GM12872 (cell line): Measurements from ENCODE around the gene AGBL1.

Experiments
- TF ChIP-seq, protein P1 (sequence below): IDR thresholded peaks from 3 replicates; pipeline ENCODE4 v1.5.1; 2011; ENCODE audit warnings: low read depth, mild to moderate bottlenecking, low read length, moderate library complexity; ENCODE audit not compliant: insufficient read depth

Gene AGBL1

DNA sequence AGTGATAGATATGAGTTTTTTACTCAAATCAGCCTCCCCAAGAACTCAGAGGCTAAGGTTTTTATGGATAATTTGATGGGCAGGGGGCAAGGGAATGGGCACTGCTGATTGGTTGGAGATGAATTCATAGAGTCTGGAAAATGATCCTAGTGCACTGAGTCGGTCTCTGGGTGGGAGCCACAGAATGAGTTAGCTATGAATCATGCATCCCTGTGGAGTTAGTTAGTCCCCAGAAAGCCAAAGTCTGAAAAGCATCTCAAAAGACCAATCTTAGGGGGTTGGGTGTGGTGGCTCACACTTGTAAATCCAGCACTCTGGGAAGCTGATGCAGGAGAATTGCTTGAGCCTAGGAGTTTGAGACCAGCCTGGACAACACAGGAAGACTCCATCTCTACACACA, 516.1 kb downstream of the AGBL1 start:
- TF ChIP-seq, protein P1, sequence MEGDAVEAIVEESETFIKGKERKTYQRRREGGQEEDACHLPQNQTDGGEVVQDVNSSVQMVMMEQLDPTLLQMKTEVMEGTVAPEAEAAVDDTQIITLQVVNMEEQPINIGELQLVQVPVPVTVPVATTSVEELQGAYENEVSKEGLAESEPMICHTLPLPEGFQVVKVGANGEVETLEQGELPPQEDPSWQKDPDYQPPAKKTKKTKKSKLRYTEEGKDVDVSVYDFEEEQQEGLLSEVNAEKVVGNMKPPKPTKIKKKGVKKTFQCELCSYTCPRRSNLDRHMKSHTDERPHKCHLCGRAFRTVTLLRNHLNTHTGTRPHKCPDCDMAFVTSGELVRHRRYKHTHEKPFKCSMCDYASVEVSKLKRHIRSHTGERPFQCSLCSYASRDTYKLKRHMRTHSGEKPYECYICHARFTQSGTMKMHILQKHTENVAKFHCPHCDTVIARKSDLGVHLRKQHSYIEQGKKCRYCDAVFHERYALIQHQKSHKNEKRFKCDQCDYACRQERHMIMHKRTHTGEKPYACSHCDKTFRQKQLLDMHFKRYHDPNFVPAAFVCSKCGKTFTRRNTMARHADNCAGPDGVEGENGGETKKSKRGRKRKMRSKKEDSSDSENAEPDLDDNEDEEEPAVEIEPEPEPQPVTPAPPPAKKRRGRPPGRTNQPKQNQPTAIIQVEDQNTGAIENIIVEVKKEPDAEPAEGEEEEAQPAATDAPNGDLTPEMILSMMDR, result no peak

DNA sequence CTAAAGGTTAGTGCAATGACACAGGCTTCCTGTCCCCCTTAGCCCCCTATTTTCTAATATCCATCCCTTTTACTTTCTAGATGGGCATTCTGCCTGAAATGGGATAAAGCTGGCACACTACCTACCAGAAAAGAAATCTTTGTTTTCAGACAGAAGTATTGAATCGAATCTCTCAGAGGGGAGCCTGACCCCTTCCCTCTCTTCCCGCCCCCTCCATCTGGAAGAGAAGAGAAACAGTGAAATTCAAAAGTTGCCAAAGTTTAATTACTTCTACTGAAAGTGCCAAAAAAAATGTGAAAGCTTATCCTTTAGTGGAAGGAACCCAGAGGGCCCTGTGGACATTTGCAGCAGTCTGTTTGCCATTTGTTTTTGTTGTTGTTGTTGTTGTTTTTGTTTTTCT, 523.8 kb downstream of the AGBL1 start:
- TF ChIP-seq, protein P1, result no peak

DNA sequence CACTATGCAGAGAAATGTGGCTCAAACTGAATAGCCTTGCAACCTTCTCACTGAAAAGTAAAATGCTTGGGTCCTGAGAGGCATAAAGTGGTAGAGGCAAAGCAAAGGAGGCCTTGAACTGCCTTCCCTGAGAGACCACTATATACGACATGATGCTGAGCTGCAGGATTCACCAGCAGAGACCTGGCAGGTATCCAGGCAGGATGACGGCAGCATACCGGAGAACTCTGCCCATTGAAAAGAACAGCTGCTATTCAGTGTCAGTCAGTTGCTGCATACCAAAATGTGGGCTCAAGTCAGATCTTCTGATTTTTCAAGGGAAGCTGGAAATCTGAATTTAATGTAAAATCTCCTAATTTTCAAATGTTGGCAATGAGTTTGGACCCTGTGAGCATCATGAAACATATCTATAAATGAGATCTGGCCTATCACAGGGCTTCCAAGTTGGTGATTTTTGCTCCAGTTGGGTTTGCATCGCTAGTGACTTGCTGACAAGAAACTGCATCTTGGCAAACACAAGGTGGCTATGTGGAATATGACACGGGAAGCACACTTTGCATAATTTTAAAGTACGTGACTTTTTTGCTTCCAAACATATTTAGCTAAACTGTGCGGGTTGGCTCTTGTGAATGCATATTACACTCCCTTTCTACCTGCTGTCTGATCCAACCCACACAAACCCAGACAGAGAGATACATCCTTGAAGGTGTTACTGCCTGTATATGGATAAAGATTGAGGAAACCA, 529.0 kb downstream of the AGBL1 start:
- TF ChIP-seq, protein P1, result no peak

DNA sequence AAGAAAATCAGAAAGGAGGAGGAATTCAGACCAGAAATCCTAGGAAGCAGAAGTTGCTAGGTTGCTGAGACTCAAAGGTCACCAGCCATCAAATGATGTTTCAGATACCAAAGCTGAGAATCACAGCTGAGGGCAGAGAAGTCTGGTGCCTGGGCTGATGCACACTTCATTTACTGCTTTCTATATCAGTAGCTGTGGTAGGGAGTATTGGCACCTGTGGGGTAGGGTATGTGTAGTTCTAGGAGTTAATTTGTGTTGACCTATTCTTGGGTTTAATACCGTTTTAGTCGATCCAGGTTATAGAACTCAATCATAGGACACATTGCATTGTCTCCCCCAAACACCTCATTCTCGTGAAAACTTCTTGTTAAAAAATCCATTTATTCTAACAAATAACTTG, 529.6 kb downstream of the AGBL1 start:
- TF ChIP-seq, protein P1, result no peak

DNA sequence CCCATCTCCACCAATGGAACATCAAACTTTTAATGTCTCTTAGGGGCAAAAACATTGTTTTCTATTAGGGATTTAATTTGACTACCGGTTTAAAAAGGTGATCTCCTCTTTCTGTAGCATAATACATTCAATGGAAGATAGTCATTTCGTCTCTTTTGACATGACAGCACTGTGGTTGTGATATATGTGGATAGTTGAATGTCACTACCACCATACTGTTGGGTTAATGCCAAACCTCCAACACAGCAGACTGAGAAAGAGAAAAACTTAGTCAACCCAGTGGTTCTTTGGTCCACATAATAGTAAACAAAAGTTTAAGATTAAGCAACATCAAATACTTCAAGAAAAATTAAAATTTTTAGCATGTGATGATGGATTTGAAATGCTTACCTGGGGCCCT, 530.4 kb downstream of the AGBL1 start:
- TF ChIP-seq, protein P1, result no peak

DNA sequence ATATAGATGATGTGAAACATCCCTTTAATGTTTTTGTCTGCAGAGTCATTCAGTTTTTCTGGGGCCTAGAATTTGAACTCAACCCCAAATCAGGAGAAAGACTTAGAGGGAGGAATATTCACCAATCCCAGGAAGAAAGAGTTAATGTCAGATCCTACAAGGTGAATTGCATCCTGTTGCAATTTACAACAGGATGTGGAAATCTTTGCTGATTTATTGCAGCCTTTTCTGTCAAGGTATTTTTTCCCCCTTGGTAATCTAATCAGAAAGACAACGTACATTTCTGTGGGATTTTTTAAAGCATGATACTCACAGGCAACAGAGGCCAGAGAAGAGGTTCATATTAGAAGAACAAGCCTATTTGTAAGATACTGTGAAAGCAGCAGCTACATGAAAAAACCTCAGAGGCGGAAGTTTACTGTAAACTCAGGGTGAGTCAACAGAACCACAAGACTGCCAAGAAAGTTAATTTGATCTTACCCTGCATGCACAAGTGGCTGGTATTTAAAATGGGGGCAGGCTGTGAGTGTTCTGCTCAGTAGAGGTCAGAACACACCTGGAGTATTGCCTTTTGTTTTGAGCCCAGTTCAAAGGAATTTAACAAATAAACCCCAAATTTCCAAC, 531.9 kb downstream of the AGBL1 start:
- TF ChIP-seq, protein P1, result no peak

DNA sequence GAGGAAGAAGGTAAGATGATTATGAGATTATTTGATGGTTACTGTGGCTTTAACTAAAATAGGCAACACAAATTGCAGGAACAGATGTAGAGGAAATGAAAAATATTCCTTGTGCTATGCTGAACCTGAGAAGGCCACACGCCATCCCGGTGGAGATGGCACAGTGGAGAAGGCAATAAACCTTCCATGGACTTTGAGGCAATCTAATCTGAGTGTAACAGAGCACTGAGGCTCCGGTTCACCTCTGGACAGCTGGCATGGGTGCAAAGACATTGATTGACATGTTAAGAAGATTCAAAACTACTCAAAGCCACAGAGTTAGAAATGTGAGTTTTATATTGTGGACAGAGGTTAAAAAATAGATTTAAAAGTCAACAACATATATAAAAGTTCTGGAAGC, 535.7 kb downstream of the AGBL1 start:
- TF ChIP-seq, protein P1, result no peak
